ENCODE results near the gene LYRM4.

DNA sequence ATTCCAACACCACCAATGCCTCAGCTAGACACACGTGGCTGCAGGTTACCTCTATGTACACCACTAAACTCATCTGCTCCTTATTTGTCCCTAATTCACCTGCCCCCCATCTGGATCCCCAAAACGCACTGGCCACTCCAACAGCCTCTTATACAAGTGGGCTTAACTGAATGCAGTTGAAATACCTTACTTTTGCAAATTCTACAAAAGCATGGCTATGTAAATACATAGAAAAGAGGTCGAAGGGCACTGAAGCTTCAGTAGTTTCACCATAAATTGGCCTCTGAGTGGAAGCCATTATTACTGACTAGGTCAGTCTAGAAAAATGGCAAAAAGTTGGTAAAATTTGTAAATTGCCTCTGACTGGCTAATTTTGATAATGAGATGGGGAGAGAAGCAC lies 186.8 kb downstream of the LYRM4 start:
- TF ChIP-seq CTCF (tag by site-specific recombination; IDR thresholded peaks at IDR 0.05) (no peak), ZNF23 (tag by site-specific recombination; IDR thresholded peaks at IDR 0.05; ENCODE audit: borderline replicate concordance) (no peak), ZNF639 (tag by site-specific recombination; IDR thresholded peaks at IDR 0.05) (no peak), ZNF791 (tag by site-specific recombination; IDR thresholded peaks at IDR 0.05) (no peak), ZNF311 (tag by site-specific recombination; IDR thresholded peaks at IDR 0.05; ENCODE audit: borderline replicate concordance) (no peak), SCRT1 (tag by site-specific recombination; IDR thresholded peaks at IDR 0.05; ENCODE audit: borderline replicate concordance) (no peak), KLF17 (tag by site-specific recombination; IDR thresholded peaks at IDR 0.05) (no peak)

All from HEK293 (cell line).